Measurements from ENCODE around the gene CACNA1C.

DNA sequence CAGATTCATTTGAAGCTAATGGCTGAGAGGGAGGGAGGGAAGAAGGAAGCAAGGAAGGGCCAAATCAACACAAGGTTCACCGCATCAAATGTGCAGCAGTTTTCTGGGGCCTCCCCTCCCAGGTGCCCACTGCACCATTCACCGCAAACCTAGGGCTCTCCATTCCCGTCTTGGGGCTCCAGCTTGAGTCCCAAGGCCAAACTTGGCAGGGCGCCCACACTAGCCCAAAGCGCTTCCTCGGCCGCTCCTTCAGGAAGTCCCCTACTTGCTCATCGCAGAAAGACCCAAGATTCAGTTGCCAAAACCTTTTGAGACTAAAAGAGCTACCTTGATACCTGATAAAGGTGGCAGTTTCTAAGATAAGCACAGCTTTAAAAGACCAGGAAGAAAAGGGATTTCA is 601.5 kb downstream of the CACNA1C start:
- TF ChIP-seq, protein P1, sequence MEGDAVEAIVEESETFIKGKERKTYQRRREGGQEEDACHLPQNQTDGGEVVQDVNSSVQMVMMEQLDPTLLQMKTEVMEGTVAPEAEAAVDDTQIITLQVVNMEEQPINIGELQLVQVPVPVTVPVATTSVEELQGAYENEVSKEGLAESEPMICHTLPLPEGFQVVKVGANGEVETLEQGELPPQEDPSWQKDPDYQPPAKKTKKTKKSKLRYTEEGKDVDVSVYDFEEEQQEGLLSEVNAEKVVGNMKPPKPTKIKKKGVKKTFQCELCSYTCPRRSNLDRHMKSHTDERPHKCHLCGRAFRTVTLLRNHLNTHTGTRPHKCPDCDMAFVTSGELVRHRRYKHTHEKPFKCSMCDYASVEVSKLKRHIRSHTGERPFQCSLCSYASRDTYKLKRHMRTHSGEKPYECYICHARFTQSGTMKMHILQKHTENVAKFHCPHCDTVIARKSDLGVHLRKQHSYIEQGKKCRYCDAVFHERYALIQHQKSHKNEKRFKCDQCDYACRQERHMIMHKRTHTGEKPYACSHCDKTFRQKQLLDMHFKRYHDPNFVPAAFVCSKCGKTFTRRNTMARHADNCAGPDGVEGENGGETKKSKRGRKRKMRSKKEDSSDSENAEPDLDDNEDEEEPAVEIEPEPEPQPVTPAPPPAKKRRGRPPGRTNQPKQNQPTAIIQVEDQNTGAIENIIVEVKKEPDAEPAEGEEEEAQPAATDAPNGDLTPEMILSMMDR (IDR thresholded peaks at IDR 0.05; ENCODE audit: borderline replicate concordance, extremely low read depth, low read length, poor library complexity, severe bottlenecking), result no peak
- no peak for TF ChIP-seq EZH2 (IDR thresholded peaks at IDR 0.05; ENCODE audit: borderline replicate concordance, low read depth, low read length, severe bottlenecking)

Data from DND-41 (cell line).